GM12872 (cell line): ENCODE measurements around the gene FHL2.

Experiments
- CTCF ChIP-seq: IDR thresholded peaks from 3 replicates; pipeline ENCODE4 v1.5.1; 2011; ENCODE audit warnings: low read depth, mild to moderate bottlenecking, low read length, moderate library complexity; ENCODE audit not compliant: insufficient read depth

Gene FHL2

GRCh38 chr2:105338020-105338385, 60.8 kb downstream of the FHL2 start:
- no peak for TF ChIP-seq CTCF

GRCh38 chr2:105337122-105338019, 61.5 kb downstream of the FHL2 start, which contains the start of gene C2orf49:
Gene C2orf49 (plus strand): TSS chr2:105337540. CDS start chr2:105337588, 48 bp downstream.
- no peak for TF ChIP-seq CTCF

- no peak for TF ChIP-seq CTCF
Measured at GRCh38 chr2:105336786-105337121, 62.1 kb downstream of the FHL2 start.

- TF ChIP-seq CTCF: no peak
Measured at GRCh38 chr2:105335469-105335868, 63.4 kb downstream of the FHL2 start.

GRCh38 chr2:105334211-105334610, 64.6 kb downstream of the FHL2 start:
- no peak for TF ChIP-seq CTCF

- no peak for TF ChIP-seq CTCF
Measured at GRCh38 chr2:105330681-105331375, 68.0 kb downstream of the FHL2 start.

GRCh38 chr2:105329561-105330495, 69.0 kb downstream of the FHL2 start, which contains the start of gene TGFBRAP1:
Gene TGFBRAP1 (minus strand): TSS chr2:105329735. CDS start chr2:105308301, 21,434 bp downstream.
- TF ChIP-seq CTCF: no peak
